ENCODE results near the gene RCOR3.
"Not testable (repeated sequence)": the region's sequence is repeated elsewhere in the genome, so short reads cannot be mapped to it uniquely, and the experiment has no call there.

The RCOR3 gene

DNA sequence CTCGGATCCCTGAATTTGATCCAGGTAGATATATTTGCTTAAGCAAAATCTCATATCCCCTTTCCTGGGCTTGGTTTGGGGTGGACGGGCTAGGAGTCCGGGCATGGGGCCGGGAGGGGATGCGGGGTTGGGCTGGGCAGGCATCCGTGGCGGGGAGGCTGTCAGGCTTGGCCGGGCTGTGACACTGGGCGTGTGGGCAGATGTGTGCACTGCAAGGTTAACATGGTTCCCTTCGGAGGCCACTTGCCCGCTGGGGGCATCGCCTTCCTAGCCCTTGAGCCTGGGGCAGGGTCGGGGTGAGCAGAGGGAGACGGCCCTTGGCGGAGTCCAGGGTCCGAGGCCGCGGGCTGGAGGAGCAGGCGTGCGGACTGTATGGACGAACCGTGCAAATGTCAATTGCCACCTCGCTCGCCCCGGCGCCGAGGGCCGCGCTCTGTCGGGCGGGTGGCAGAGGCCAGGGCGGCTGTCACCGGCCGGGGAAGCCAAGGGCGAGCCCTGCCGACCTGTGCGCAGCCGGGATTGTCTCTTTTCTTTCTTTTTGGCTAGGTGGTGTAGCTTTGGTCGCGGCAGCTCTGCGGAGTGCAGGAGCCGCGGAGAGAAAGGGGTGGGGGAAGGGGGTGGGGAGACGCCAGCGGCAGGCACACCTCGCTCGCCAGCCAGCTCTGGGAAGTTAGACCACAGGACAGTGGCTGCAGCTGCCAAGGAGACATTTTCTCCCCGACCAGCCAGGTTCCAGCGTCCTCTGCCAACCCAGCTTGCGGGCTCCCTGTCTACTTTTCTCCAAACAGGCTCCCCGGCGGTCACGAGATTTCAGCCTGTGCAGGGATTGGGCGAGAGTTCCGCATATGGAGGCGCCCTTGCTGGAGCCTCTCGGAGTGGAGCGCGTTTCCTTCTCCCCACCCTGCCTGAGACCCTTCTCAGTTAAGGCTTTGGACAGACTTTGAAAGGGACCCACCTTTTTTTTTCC lies 1.3 kb downstream of the RCOR3 start:
- DNase-seq, result peak; percentile 74

GRCh38 chr1:211261229-211261628 lies 2.1 kb downstream of the RCOR3 start:
- DNase-seq, result no peak

DNA sequence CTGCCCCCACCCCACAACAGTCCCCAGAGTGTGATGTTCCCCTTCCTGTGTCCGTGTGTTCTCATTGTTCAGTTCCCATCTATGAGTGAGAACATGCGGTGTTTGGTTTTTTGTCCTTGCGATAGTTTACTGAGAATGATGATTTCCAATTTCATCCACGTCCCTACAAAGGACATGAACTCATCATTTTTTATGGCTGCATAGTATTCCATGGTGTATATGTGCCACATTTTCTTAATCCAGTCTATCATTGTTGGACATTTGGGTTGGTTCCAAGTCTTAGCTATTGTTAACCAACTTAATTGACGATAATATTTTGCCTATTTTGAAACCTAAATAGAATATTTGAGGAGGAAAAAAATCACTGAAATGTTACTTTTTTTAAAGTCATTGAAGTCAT lies 3.9 kb downstream of the RCOR3 start:
- DNase-seq, result not testable (repeated sequence)

DNA sequence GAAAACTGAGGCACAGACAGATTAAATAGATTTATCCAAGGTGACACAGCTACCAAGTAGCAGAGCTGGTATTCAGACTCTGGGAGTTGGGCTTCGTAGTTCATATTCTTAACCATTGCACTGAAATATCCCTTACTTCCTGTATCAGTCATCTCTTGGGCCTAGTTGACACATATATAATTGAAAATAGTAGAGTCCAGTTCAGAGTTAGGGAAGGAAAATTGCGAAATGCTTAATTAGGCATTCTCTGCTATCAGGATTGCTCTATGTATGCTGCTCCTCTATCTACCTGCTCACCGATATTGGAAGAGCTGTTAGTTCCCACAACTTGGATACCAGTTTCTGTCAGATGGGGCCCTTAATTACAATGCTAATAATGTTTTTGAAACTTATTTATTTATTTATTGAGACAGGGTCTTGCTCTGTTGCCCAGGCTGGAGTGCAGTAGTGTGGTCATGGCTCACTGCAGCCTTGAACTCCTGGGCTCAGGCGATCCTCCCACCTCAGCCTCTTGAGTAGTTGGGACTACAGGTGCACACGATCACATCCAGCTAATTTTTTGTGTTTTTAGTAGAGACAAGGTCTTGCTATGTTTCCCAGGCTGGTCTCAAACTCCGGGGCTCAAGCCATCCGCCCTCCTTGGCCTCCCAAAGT lies 8.2 kb downstream of the RCOR3 start:
- no peak for DNase-seq

DNA sequence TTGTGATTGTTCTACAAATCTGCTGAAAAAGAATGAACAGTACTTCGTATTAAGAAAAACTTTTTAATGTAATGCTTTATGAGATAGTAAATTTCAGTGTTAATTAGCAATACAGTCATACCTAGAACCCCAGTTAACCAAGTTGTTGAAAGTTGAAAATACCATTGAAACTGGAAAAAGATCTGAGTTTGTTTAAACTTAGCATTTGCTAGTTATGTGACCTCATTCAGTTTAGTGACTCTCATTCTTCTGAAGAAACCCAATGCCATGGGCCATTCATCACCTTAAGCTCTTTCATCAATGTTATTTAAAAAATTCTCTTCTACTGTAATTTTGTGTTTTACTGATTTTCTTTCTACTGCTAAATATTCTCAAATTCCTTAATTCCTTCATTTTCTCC lies 20.2 kb downstream of the RCOR3 start:
- no peak for DNase-seq

DNA sequence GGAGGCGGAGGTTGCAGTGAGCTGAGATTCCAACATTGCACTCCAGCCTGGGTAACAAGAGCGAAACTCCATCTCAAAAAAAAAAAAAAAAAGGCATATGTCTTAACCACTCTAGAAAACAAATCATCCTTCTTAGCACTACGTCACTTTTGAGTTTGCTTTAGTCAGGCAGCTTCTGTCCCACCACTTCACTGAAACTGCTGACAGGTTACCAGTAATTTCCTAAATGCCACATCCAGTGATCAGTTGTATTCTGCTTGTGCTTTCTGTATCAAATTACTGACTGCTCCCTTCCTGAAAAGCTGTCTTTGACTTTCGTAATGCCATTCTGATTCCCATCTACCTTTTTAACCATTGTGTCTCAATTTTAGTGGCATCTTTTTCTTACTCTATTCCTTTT lies 21.7 kb downstream of the RCOR3 start:
- DNase-seq, result no peak

DNA sequence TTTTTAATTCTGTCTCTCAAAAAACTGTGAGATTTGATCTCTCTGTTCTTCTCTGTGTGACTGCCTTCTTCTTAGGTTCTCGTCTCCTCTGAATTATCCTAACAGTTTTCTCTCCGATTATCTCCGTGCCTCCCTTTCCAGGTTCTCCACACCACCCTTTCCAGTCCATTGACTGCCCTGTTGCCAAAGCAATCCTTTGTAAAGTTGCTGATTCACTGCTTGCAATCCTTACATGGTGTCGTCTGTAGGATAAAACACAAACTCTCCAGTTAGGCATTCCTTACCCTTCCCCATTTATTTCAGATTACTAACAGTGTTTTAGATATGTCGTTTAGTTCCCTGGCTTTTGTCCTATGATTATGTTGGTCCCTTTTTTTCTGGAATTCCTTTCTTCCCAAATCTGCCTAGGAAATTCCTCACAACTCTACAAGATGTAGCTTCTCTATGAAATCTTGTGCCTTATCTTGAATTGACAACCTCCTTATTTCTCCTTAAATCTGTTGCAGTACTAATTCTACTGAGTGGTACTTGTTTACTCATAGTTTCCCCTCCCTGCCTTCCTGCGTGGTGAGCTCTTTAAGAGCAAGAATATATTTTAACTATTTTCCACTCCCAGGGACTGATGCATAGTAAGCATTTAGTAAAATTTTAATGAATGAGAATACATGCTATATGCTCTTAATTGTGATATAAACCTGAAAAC lies 22.3 kb downstream of the RCOR3 start:
- no peak for DNase-seq

GRCh38 chr1:211282023-211282373 lies 22.8 kb downstream of the RCOR3 start:
- DNase-seq, result no peak

GRCh38 chr1:211285196-211285595 lies 26.0 kb downstream of the RCOR3 start:
- no peak for DNase-seq

- no peak for DNase-seq
These were observed 28.1 kb downstream of the RCOR3 start for GRCh38 chr1:211287218-211287617.

DNA sequence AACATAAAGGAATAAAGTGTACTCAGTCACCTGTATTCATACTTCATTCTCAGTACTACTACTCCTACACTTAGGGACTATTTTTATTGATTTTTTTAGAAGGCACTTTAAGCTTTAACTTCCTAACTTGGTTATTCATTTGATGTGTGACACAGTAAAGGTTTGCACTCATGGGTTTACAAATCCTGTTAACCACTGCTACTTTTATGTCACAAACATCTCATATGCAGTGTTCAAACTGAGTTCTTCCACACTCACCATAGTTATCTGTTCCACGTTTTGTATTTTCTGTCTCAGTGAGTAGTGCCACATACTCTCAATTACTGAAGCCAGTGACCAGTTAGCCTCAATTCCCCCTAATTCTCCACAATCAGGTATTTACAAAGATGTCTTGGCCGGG lies 33.2 kb downstream of the RCOR3 start:
- no peak for DNase-seq

DNA sequence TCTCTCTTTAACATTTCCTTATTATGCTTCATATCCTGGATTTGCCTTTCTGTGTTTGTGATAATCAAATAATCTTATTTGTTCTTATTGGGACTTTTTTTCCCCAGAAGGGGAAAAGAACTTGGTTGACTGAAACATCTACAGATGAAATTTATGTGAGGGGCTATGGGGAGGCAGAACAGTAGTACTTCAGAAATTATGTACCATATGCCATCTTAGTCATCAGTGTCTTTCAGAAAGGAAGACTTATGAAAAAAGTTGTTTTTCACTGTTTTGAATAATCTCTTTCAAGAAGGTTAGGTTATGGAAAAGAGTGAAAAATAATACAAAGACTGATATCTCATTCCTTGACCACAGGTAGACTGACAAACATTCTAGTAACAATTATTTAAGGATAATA lies 37.2 kb downstream of the RCOR3 start:
- DNase-seq, result no peak

GRCh38 chr1:211305044-211305443 lies 45.9 kb downstream of the RCOR3 start:
- DNase-seq, result no peak

DNA sequence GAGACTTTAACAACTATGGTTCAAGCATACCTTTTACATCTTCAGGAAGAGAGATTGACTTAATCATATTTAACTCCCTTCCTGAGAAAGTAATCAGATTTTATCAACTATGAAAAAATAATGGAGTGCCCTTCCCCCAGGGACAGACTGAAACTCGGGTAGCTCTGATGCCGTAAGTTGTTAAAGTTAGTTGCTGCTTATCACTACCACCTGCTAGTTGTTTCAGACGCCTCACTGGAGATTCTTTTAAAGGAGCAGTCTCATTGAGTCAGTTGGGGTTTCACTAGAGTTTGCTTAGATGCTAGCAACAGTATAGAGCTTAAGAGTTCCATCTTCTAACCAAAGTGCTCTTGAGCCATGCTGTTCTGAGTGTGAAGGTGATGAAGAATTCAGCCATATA lies 50.5 kb downstream of the RCOR3 start:
- no peak for DNase-seq

- DNase-seq, result no peak
These were observed 54.2 kb downstream of the RCOR3 start for GRCh38 chr1:211313392-211313791.

- no peak for DNase-seq
These were observed 59.6 kb downstream of the RCOR3 start for GRCh38 chr1:211318576-211319280.

DNA sequence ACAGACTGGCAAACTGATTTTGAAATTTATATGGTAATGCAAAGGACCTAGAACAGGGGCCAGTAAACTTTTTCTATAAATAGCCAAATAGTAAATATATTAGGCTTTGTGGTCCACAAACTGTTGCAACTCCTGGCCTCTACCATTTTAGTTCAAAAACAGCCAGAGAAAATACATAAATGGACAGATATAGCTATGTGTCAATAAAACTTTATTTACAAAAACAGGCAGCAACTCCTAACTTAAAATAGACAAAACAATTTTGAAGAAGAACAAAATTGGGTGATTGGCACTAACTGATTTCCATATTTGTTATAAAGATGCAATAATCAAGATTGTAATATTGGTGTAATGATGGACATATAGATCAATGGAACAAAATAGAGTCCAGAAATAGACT lies 60.7 kb downstream of the RCOR3 start:
- DNase-seq, result no peak

GRCh38 chr1:211320980-211321379 lies 61.8 kb downstream of the RCOR3 start:
- DNase-seq, result no peak

DNA sequence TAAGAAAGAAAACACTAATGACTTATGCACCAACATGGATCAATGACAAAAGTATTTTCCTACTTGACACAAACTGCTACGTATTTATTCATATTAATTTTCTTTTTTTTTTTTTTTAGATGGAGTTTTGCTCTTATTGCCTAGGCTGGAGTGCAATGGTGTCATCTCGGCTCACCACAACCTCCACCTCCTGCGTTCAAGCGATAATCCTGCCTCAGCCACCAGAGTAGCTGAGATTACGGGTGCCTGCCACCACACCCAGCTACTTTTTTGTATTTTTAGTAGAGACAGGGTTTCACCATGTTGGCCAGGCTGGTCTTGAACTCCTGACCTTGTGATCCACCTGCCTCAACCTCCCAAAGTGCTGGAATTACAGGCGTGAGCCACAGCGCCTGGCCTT lies 62.5 kb downstream of the RCOR3 start:
- DNase-seq, result not testable (repeated sequence)

DNA sequence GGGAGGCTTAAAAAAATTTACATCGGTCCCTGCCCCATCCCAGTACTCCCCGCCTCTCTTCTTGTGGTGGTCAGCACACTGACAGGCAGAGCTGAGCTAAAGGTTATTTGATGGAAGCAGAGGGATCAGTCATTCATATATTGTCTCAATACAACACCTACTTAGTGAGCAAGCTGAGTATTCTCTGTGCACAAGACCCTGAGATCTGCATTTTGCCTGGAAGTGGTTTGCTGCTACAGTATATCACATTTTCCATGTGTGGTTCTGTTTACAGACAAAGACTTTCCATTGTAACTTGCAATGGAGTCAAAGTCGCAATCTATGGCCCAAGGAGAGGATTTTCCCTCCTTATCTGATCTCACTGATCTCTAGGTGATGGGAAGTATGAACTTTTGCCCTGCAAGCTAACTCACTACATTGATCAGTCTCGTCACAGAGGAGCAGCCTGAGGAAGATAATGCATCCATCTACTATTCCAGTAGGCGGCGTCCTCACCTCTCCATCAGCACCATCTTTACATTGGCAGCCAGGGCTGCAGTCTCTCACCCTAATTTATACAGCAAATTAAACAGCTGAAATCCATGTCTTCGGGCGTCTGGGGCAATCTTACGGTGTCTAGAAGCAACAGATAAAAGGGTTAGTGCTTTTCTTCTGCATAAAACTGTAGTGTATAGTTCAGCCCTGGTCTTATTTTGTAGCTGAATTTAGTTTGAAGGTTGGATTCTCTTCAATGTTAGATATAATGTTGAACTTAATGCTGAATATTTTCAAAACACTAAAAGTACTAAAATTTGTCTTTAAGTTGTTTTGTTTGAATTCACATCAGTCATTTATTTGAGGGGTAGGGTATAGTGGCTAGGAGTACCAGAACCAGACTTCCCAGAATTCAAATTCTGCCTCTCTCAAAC lies 64.2 kb downstream of the RCOR3 start:
- DNase-seq, result peak; percentile 68

GRCh38 chr1:211324992-211325775 lies 66.0 kb downstream of the RCOR3 start:
- DNase-seq, result no peak

Measured in DMS 273 treated with DMSO at 0.1 percent for 48 hours (cell line).